HG03139 (cell line): ENCODE measurements around the gene SLC1A4.
"Not testable (repeated sequence)": the region's sequence is repeated elsewhere in the genome, so short reads cannot be mapped to it uniquely, and the experiment has no call there.

Experiments
- ATAC-seq: cut with Tn5 transposase; IDR thresholded peaks from one replicate; pipeline ENCODE4 v1.9.1; 2021; ENCODE audit not compliant: unreplicated experiment

Gene SLC1A4

DNA sequence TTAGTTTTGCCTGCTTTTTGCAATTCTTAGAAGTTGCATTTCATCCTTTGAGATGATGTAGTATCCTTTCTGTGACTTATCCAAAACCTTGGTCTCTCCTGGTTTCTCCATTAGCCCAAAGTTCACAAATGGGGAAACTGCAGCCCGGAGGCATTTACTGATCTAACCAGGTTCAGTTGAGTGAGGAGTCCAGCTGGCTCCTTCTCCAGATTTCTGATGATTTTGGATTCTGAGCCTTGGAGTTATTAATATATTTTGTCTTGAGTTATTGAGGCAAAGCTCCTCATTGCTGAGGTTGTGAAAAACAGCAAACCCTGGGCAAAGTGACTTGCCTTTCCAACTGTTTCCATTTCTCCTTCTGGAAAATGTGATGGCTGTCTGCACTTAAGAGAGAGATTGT, 1.7 kb downstream of the SLC1A4 start:
- ATAC-seq = no peak

- no peak for ATAC-seq
Observed at GRCh38 chr2:64992218-64992617, 3.0 kb downstream of the SLC1A4 start.

DNA sequence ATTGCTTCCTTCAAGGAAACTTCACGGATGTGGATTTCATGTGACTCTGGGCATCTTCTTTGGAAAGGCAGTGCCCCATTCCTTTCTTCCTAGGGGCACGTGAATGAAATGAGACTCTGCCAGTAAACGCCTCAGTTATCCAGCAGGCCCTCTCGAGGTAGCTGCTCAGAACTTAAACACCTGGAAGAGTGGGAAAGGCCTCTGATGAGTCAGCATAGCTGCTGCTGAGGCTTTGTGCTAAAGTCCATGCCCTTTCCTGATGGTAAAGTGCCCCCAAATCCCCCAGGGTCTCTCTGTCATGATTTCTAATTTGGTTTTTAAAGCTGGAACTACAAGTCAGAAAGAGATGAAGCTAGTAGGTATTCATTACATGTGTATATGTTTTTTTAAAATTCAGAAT, 3.8 kb downstream of the SLC1A4 start:
- ATAC-seq = no peak

DNA sequence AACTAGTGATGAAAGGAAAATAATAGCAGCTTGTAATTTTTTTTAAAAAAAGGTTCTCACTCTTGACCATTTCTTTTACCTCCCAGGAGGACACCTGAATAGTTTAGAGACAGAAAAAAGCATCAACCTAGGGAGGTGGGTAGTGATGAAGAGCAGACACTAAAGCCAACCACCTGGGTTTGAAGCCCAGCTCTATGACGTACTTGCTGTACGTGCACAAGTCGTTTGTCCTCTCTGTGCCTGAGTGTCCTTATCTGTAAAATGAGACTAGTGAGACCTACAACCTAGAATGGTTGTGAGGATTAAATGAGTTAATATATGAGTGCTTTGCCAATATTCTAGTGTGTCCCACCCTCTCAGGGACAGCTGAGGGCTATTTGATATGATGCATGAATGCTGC, 5.8 kb downstream of the SLC1A4 start:
- no peak for ATAC-seq

- no peak for ATAC-seq
Observed at GRCh38 chr2:64996871-64997307, 7.7 kb downstream of the SLC1A4 start.

GRCh38 chr2:64998658-64999061, 9.5 kb downstream of the SLC1A4 start:
- no peak for ATAC-seq

GRCh38 chr2:64999754-65000153, 10.6 kb downstream of the SLC1A4 start:
- no peak for ATAC-seq

GRCh38 chr2:65000644-65001043, 11.4 kb downstream of the SLC1A4 start:
- no peak for ATAC-seq

DNA sequence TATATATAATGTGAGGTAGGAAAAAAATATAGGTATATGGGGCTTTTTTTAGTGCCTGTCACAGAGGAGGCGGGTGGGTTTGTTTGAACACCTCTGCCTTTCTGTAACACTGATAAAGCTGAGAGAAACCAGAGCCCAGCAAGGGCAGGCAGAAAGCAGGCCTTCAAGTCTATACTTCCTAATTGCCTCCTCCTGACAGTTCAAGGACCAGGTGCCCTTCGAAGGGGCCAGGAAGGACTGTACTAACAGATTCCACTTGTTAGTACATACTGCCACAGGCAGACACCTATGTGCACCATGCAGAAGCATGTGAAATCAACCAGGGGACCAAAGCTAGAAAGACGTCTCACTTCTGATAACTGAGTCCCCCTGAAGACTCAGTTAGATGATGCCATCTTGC, 13.8 kb downstream of the SLC1A4 start:
- no peak for ATAC-seq

DNA sequence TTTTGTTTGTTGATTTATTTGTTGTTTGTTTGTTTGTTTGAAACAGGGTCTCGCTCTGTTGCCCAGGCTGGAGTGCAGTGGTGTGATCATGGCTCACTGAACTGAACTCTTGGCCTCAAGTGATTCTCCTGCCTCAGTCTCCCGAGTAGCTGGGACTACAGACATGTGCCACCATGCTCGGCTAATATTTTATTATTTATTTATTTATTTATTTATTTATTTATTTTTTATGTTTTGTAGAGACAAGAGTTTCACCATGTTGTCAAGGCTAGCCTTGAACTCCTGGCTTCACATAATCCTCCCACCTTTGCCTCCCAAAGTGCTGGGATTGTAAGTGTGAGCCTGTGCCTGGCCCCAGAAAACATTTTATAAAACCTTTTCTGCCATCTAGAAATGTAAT, 15.0 kb downstream of the SLC1A4 start:
- ATAC-seq = not testable (repeated sequence)

- ATAC-seq = no peak
Observed at GRCh38 chr2:65013776-65014175, 24.6 kb downstream of the SLC1A4 start.

DNA sequence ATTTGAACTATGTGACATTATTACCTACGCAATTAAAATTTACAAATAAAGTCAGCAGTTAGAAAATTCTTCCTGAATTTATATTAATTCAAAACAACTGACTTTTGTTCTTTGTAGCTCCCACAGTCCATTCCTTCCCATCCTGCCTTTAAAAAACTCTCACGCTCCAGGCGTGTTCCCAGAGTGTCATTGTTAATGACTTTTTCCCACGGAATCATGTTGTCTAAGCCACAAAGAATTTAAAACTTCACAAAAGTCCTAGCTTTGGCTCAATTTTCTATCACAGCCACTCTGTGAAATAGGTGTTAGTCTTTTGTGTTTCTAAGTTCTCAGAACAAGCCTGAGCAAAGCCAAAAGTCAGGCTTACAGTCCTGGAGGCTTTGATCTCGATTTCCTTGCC, 26.5 kb downstream of the SLC1A4 start:
- ATAC-seq = no peak

GRCh38 chr2:65016789-65017188, 27.6 kb downstream of the SLC1A4 start:
- no peak for ATAC-seq

DNA sequence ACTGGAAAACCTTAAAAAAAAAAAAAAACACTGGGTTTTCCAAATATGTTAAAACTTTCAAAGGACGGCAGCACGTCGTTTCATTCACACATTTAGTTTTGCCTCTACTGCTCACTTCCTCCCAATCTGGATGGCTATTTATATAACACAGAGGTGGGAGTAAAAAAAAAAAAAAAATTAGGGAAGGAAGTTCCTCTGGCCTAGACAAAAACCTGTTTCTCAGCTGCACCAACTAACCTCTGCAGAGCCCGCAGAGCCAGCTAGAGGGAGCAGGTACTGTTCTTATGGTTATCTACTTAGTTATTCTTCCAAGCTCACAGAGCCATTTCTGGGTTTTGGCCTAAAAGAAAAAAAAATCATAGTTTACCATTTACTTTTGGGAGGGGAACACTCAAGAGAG, 28.1 kb downstream of the SLC1A4 start:
- ATAC-seq = no peak

DNA sequence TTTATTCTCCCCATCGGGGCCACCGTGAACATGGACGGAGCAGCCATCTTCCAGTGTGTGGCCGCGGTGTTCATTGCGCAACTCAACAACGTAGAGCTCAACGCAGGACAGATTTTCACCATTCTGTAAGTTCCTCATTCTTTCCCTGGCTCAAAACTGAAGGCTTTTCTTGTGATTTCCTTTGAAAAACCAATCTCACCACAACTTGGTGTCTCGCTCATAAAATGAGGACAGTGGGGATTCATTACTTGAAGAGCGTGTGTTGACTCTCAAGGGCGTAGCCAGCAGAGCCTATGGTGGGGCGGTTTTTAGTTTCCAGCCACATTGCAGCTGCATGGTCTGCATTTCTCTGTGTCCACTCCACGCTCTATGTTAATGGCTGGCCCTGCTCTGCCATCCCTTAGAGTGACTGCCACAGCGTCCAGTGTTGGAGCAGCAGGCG, 29.0 kb downstream of the SLC1A4 start:
- no peak for ATAC-seq

GRCh38 chr2:65019010-65019409, 29.8 kb downstream of the SLC1A4 start:
- no peak for ATAC-seq

- no peak for ATAC-seq
Observed at GRCh38 chr2:65019675-65020195, 30.5 kb downstream of the SLC1A4 start.

DNA sequence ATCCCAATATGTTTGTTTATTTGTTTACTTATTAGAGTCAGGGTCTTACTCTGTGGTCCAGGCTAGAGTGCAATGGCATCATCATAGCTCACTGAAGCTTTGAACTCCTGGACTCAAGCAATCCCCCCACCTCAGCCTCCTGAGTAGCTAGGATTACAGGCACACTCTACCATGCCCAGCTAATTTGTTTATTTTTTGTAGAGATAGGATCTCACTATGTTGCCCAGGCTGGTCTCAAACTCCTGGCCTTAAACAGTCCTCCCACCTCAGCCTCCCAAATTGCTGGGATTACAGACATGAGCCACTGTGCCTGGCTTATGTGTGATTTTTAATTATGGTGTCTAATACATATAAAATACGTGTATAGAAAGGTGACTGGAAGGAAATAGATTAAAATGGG, 31.1 kb downstream of the SLC1A4 start:
- ATAC-seq = not testable (repeated sequence)

- ATAC-seq = no peak
Observed at GRCh38 chr2:65020943-65021528, 31.8 kb downstream of the SLC1A4 start.

DNA sequence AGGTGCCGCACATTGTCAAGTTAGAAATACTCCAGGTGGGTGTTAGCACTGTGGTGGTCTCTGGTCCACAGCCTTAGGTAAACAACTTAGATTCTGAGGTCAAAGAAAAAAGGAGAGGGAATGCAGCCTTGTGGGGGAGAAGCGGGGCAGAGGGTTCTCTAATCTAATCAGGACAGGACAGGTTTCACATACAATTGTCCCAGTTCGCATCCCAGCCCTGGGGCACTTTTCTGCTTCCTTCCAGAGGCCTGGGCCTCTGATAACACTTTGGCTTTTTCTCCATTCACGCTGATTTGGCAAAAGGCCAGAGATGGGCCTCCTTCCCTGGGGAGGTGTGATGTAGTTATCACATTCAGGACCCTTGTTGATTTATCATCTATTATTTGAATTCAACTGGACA, 32.5 kb downstream of the SLC1A4 start:
- ATAC-seq = no peak

DNA sequence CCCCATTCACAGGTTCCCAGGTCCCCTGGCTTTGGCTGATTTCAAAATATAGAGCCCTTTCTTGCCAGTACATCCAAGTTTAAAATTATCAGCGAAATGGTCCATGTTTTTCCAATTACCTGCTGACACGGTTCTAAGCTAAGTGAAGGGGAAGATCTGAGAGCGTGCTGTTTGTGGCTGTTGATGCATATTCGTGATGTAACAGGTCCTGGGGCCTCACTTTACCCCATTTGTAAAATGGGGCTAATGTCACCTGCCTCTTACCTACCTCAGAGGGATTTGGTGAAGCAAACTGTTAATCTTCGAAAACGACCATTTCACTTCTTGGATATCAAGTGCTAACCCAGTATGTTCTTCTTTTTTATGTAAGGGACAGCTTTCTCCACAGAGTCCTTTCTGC, 33.0 kb downstream of the SLC1A4 start:
- no peak for ATAC-seq

DNA sequence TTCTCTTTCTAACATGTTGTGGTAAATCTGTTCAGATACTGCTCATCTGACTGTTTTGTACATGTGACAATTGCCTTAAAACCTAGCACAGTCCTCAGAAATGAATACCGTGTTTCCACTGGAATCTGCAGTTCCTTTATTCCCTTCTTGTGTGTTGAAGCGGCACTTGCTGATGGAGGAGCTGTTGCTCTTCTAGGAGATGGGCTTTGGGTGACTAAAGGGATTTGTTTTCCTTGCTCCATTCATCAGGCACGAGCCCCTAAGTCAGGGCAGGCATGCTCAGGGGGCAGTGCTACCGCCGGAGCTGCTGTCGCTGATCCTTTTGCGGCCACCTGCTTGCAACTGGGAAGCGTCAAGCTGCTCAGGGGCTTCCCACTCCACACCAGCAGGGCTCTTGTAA, 34.5 kb downstream of the SLC1A4 start:
- no peak for ATAC-seq

- no peak for ATAC-seq
Observed at GRCh38 chr2:65024149-65024829, 35.1 kb downstream of the SLC1A4 start.
